Omental fat pad (tissue), 4 donors: Measurements from ENCODE around the gene DENND5A. TPM values are rescaled to one million over a fixed set of nuclear protein-coding genes. Genes with fewer than 3 reads are reported as not detected.
"Not testable (repeated sequence)": the region's sequence is repeated elsewhere in the genome, so short reads cannot be mapped to it uniquely, and the experiment has no call there.

Experiments
- ATAC-seq: fragments of 150-250 bp; one replicate; pipeline ENCODE4 v1.9.1; 2016; ENCODE audit warnings: mild to moderate bottlenecking, moderate library complexity; ENCODE audit not compliant: low FRiP score
- DNase-seq: peaks from one replicate; pipeline ENCODE4 v3.0.0-alpha.2; 2019; ENCODE audit warnings: low spot score
- CTCF ChIP-seq, 3 donors: fragments of 450-650 bp; IDR thresholded peaks; one replicate each; pipeline ENCODE4 v1.5.1; 2016 to 2017; ENCODE audit warnings: antibody characterized with exemption in 3 of 3, mild to moderate bottlenecking in 3 of 3, moderate library complexity in 2 of 3
- total RNA-seq, 4 donors: library from RNA; depleted of rRNA; stranded (reverse); fragments of >200 nt; gene quantifications; one replicate each; pipeline ENCODE4 v1.1.0, GENCODE V29; 2016

DENND5A gene
- total RNA-seq, 4 donors from 2014 or later = 113 to 163 (median 121) TPM

GRCh38 chr11:9118277-9118676 is 146.9 kb downstream of the DENND5A start:
- no peak for TF ChIP-seq CTCF (IDR thresholded peaks at IDR 0.05)
- DNase-seq (no peak), ATAC-seq (no peak)

DNA sequence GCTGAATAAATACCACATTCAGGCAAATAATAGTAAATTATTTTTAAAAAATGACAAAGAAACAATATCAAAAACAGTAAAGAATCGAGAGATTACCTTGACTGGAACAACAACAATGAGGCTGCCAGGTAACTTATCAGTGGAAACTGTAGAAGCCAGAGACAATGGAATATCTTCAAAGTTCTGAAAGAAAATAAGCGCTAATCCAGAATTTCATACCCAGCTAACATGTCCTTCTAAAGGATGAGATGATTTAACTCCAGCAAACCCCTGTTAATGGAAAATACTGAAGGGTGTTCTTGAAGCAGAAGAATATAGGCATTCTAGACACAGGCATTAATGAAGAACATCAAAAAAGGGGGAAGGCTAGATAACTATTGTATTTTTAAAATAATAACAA is 153.1 kb downstream of the DENND5A start:
- TF ChIP-seq CTCF (IDR thresholded peaks at IDR 0.05) = no peak
- ATAC-seq = no peak
- DNase-seq = no peak

DNA sequence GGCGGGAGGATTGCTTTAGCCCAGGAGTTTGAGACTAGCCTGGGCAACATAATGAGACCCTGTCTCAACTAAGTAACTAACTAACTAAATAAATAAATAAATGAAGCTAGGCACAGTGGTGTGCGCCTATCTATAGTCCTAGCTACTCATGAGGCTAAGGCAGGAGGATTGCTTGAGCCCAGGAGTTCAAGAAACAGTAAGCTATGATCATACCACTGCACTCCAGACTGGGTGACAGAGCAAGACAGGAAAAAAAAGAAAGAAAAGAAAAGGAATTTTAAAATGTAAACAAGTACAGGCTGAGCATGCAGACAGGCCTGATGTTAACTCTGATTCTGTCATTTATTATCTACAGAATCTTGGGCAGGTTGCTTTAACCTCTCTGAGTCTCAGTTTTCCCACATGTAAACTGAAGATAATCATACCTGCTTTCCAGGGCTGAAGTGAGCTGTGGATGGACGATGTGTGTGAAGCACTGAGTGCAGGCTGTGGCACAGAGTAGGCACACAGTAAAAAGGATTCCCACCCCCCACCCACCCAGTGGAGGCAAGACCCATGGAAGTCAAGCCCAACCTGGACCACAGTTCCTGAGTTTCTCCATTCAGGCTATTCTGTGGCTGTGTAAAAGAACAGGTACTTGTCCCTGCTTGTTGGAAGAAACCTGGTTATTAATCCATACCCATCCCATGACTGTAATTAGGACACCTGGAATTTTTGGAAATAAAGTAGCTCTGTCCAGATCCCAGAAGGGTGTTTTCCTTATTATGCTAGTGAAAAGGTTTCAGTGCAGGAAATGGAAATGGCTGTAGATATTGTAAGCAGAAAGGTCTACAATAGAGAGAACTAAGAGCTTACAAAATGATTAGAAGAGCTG is 155.1 kb downstream of the DENND5A start:
- TF ChIP-seq CTCF (IDR thresholded peaks at IDR 0.05) = no peak
- ATAC-seq (no peak), DNase-seq (no peak)

GRCh38 chr11:9104580-9104979 is 160.6 kb downstream of the DENND5A start:
- DNase-seq = no peak
- no peak for ATAC-seq

GRCh38 chr11:9103542-9104276 is 161.4 kb downstream of the DENND5A start:
- DNase-seq (no peak), ATAC-seq (no peak)

More at GRCh38 chr11:9104580-9104979, 160.6 kb downstream of the DENND5A start:
- TF ChIP-seq CTCF (IDR thresholded peaks at IDR 0.05) = no peak

DNA sequence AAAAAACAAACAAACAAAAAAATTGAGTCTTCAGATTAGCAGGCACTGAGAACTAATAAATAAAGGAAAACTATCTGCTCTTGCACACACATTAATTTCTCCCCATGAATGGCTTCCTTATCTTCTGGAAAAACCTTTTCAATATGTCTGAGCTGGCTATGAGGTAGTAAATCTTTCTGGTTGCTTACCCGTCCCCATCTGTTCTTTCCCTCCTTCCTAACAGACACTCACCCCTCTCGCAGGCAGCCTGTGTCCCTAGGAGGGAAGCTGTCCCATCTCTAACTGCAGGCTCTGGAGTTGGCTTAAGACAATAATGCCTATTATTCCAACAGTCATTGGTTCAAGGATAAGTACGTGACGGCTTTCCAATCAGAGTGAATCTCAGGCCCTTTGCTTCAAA is 165.5 kb downstream of the DENND5A start:
- ATAC-seq (no peak), DNase-seq (no peak)
- no peak for TF ChIP-seq CTCF (IDR thresholded peaks at IDR 0.05)

More at GRCh38 chr11:9103542-9104276, 161.4 kb downstream of the DENND5A start:
- TF ChIP-seq CTCF (IDR thresholded peaks at IDR 0.05) = no peak

DNA sequence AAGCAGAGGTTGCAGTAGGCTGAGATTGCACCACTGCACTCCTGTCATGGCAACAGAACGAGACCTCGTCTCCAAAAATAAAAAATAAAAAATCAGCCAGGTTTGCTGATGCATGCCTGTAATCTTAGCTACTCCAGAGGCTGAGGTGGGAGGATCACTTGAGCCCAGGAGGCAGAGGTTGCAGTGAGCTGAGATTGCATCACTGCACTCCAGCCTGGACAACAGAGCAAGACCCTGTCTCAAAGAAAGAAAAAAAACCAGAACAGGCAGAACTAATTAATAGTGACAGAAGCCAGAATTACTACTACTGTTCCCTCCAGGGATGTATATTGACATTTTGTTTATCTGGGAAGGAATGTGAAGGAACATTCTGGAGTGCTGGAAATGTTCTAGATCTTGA is 166.7 kb downstream of the DENND5A start:
- DNase-seq, ATAC-seq: not testable (repeated sequence)

DNA sequence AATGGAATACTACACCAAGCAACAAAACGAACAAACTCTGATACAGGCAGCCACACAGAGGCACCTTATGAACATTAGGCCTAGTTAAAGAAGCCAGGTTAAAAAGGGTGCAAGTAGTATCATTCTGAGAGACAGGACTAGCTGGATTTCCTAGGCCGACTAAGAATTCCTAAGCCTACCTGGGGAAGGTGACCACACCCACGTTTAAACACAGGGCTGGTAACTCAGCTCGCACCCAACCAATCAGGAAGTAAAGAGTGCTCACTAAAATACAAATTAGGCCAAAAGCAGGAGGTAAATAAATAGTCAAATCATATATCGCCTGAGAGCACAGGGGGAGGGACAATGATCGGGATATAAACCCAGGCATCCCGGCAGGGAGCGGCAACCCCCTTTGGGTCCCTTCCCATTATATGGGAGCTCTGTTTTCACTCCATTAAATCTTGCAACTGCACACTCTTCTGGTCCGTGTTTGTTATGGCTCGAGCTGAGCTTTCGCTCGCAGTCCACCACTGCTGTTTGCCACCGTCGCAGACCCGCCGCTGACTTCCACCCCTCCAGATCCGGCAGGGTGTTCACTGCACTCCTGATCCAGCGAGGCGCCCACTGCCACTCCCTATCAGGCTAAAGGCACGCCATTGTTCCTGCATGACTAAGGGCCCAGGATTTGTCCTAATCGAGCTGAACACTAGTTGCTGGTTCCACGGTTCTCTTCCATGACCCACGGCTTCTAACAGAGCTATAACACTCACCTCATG is 167.8 kb downstream of the DENND5A start:
- ATAC-seq, DNase-seq: not testable (repeated sequence)
